ENCODE results near the gene MYO10.
A peak's percentile ranks its signal among the peaks of the same experiment; 100 is the strongest.

MYO10 gene

DNA sequence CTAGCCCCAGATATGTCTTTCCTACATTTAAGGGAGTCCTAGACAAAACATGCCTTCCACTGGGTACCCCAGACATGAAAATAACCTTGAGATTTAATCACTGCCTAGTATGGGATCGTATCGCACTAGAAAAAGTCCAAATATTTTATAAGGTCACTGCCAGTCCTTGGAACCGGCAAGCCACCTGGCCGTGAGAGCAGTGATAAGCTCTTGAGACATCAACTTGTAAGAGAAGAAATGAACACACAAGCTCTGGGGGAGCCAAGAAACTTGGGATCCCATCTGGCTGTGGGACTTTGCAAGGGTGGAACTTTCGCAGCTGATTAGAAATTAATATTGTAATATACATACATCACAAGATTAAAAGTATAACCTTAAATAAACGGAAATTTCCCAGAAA, 21.5 kb downstream of the MYO10 start:
- no peak for DNase-seq

DNA sequence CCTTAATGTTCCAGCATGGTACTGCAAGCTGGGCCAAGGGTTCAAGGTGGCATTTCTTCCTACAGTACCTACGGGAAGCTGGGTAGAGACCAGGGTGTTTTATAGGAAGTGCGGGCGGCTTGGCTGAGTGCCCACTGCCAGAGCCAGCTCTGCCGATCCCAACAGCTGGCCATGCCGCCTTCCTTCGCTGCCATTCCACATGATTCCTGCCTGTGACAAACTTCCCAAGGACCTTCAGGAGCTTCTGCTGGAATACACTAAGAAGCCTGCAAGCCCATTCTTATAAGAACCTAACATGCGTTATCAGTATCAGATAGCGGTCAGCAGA, 22.0 kb downstream of the MYO10 start:
- no peak for DNase-seq

DNA sequence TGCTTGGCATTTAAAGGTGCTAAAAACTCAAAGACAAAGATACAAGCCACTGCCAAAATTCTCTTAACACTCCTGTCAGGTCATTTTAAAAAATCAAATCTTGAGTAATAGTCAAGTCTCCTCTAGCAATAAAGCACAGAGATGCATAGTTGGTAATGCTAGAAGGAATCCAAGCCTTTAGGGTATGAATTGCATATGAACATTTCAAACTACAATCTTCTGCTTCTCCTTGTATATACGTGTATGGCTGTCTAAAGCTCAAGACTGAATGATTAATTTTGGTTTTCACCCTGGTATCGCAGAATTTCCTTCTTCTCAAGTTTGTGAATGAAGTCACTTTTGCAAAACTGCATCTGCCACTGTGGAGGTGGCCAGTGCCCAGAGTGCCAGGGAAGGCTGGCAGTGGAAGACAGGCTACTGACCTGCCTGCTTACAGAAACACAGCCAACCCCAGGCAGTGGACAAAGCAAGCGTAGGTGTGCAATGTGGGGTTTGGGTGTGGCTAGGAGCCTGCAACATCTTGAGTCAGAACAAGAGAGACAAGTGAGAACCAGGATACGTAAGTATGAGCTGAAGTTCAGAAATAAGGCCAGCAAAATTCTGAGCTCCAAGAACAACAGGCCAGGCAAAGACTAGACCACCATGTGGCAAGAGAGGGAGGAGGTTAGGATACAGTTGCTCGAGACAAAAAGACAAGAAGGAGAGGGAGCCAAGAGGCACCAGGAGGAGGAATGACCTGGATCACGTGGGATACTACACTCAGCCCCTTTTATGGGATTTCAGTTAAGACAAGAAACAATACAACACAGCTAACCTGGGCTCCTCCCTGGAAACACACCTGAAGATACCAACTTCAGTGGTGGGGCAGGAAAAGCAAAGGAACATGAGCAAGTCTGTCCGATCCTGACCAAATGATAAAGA, 22.6 kb downstream of the MYO10 start:
- DNase-seq = no peak

DNA sequence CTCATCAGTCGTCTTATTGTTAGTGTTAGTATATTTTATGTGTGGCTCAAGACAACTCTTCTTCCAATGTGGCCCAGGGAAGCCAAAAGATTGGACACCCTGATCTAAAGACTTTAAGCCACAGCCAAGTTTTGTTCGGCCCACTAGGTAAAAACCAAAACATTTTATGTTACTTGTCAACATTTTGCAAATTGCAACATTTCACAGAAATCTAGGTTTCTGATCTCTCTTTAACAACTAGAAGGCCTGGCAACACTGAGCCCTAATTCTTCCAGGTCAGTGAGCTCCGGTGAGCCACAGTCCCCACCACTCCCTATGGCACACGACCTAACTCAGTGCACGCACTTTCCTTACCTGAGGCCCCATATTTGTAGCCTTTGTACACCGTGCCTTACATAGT, 24.0 kb downstream of the MYO10 start:
- no peak for DNase-seq

DNA sequence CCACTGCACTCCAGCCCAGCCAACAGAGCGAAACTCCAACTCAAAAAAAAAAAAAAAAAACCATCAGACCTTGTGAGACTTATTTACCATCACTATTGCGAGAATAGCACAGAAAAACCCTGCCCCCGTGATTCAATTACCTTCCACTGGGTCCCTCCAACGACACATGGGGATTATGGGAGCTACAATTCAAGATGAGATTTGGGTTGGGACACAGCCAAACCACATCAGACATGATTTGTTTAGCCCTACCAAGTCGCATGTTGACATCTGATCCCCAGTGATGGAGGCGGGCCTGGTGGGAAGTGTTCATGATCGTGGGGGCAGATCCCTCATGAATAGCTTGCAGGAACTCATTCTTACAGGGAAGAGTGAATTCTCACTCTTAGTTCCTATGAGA, 26.6 kb downstream of the MYO10 start:
- DNase-seq = peak in 1 of 2 experiments; percentile 7

DNA sequence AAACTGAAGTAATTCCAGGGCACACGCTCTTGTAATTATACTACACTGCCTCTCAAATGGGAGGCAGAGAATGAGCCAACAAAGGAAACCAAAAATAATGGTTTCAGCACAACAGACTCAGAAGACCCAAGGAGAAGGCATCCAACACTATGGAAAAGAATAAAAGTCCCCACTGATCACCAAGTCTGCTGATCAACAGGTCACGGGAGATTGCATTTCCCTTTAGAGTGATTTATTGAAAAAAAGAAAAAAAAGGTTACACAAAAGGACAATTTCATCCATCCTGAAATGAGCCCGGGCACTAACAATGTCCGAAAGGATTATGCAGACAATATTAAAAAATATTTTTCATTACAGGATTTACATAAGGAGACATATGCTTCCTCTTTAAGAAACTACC, 28.8 kb downstream of the MYO10 start:
- DNase-seq = no peak

DNA sequence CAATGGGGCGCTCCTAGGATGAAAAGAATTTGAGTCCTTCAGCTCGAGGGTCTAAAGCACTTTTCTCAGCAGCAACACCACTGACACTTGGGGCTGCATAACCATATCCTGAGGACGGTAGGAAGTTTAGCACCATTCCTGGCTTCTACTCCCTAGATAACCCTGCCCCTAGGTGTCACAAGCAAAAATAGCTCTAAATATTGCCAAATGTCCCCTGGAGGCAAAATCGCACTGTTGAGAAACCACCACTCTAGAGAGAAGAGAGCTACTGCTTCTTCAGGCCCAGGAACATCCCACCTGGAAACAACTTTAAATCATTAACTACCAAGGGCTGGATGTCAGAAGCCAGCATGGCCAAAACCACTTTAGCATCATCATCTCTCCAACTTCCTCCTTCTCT, 29.8 kb downstream of the MYO10 start:
- no peak for DNase-seq

DNA sequence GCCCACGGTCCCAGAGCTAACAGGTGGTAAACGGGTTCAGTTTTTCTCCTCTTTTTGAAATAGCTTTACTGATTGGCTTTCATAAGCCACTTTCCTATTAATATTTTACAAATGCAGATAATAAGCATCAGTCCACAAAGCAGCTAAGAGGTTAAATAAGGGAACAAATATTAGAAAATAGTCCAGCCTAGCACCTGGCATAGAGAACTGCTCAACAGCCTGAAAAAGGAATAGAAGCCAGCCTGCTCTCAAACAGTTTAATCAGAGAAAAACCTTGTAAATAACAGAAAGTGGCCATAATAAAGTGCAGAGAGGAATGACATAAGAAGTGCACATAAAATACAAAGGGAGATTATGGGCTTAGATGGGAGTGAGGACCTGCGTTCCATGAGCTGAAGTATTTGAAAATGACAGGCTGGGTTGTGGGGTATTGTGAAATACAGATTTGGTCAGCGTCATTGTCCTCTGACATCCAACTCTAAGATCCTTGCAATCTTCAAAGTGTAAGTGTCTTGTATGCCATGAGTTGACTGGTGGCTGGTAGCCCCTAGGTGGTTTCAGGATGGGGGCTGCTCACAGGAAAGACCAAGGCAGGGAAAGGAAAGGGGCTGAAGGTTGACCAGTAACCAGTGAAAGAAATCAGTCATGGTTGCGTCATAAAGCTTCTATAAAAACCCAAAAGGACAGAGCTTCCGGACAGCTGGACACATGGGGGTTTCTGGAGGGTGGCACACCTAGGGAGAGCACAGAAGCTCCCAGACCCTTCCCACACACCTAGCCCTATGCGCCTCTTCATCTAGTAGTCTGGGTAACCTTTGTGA, 32.4 kb downstream of the MYO10 start:
- DNase-seq = no peak

DNA sequence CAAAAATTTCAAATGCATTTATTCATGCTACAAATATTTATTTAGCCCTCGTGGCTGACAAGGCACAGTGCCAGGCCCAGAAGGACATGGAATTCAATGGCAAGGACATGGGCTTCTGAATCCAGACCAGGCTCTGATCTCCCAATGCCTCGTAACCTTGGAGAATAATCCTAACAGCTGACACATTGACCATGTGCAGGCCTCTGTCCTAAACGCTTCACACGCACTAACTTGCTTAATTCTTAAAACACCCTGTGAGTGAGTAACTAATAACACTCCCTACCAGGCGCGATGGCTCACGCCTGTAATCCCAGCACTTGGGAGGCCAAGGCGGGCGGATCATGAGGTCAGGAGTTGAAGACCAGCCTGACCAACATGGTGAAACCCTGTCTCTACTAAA, 33.2 kb downstream of the MYO10 start:
- DNase-seq = no peak

DNA sequence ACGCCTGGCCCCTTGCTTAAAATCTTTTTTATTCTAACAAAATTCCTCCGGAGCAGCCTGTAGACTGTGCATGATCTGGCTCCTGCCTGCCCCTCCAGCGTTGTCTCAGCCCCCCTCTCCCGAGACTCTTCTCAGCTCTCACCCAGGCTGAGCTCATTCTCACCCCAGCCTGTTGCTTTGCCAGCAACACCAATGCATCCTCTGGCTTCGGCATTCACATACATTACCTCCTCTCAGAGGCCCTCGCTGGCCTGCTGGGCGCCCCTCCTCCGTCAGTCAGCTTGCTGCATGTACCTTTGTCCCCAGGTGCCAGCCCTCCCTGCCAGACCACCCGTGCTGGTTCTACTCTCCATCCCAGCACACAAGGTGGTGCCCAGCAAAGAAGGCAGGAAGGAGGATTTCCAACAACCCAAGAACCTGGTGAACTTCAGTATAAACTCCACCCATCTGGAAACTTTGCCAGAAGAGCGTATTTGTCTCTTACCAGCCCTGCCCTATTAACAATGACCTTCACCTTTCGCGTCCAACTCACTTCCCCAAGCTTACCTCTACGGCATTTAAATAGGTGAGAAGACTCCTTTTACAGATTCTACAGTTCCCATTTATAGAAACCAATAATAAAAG, 35.0 kb downstream of the MYO10 start:
- DNase-seq = no peak

DNA sequence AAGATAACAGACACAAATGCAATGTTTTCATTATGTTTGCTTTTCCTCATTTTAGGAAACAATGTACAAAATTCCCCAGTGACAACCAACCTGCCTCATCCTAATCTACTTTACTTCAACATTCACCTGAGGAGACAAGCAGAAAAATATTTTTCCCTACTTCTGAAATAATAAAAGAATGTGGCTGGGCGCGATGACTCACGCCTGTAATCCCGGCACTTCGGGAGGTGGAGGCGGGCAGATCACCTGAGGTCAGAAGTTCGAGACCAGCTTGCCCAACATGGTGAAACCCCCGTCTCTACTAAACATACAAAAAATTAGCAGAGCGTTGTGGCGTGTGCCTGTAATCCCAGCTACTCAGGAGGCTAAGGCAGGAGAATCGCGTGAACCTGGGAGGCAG, 36.9 kb downstream of the MYO10 start:
- DNase-seq = no peak

DNA sequence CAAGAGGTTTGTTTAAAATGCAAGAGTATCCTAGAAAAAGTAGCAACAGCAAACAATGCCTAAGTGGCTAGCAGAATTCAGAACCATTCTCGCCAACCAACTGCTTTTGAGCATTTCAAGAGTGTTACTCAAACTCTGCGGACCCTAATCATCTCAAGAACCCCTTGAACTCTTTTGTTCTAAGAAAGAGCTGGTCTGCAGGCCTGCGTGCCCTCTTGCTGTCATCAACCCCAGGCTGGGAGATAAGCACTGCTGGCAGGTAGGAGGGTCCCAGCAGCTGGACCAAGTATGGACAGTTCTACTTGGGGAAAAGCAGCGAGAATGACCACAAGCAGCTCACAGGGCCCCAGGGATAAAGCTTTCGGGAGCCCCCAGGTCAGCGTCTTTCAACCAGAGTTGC, 38.3 kb downstream of the MYO10 start:
- DNase-seq = no peak

DNA sequence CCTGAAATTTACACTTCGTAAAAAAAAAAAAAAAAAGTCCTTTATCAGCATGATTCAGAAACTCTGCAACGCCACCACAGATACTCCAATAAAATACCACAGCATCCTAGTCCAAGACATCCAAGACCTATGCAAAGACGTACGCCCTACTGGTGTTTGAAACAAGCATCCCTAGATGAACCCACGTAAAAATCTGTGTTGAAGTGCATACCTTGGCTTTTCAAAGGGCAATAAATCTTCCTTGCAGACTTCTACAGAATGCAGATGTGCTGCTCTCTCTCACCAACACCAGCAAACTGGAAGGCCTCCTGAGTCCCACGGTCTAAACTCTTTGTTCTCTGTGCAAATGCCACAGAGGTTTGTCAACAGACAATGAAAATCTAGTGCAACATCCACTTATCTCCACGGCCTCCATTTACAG, 38.8 kb downstream of the MYO10 start:
- DNase-seq = no peak

DNA sequence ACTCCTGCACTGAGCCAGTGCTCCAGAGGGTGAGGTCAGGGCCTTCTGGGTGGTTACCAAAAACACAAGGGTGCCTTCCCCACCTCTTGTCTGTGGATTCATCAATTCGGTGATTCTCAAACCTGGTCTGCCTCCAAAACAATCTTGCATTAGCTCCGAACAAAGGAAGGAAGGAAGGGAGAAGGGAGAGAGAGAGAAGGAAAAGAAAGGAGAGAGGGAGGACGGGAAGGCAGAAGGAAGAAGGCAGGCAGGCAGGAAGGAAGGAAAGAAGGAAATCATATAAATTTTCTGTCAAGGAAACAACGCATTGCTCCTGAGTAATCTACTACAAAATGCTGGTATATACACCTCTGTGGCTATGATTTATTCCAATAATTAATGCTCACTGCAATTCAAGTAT, 39.3 kb downstream of the MYO10 start:
- DNase-seq = no peak

DNA sequence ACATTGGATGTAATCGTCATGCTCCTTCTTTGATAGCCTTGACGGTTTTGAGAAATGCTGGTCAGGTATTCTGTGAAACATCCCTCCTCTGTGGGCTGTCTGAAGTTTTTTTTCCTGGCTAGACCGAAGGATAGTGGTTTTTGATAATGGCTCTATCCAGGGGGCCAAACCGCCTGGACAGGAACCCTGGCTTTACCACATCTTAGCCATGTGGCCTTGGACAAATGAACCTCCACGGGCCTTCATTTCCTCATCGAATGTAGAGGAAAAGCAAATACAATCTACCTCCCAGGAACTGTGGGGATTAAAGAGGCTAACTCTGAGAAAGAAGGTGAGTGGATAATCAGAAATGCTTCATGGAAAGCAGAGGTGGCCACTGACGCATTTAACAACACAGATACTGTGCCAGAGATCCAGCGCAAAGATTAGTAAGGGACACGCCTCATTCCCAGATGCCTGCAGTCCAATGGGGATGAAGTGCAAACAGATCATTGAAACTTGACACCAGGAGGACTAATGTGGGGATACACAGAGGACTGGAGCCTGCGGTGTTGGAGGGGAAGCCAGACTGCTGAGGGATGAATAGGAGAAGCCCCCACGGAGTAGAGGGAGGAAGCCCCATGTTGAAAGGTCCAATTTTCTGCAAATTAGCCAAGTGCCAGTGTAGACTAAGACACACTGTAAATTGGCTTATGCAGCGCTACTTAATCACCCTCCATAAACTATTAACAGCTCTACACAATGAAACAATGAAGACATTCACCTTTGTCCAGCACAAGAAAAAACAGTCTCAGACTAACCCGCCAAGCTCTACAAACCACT, 41.6 kb downstream of the MYO10 start:
- peak; percentile 65 to 73 for DNase-seq

DNA sequence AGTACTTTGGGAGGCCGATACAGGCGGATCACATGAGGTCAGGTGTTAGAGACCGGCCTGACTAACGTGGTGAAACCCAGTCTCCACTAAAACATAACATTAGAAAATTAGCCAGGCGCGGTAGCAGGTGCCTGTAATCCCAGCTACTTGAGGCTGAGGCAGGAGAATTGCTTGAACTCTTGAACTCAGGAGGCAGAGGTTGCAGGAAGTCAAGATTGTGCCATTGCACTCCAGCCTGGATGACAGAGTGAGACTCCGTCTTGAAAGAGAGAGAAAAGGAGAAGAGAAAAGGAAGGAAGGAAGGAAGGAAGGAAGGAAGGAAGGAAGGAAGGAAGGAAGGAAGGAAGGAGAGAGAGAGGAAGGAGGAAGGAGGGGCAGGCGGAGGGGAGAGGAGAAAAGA, 45.1 kb downstream of the MYO10 start:
- DNase-seq = no peak

DNA sequence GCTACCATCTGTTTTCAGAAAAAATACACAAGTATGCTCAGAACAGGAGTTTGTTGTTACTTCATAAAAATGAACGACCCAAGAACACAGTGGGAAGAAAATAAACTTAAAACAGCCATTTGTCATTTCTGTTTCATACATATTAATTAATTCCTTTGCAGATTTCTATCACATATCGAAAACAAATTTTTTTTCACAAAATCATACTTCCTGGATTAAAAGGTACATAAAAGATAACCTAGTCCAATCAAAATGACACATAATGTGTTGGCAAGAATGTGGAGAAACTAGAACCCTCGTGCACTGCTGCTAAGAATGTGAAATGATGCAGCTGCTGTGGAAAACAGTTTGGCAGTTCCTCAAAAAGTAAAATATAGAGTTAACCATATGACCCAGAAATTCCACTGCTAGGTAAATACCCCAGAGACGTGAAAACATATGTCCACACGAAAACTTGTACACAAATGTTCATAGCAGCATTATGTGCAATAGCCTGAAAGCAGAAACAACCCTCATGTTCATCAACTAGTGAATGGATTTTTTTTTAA, 46.0 kb downstream of the MYO10 start:
- DNase-seq = no peak

DNA sequence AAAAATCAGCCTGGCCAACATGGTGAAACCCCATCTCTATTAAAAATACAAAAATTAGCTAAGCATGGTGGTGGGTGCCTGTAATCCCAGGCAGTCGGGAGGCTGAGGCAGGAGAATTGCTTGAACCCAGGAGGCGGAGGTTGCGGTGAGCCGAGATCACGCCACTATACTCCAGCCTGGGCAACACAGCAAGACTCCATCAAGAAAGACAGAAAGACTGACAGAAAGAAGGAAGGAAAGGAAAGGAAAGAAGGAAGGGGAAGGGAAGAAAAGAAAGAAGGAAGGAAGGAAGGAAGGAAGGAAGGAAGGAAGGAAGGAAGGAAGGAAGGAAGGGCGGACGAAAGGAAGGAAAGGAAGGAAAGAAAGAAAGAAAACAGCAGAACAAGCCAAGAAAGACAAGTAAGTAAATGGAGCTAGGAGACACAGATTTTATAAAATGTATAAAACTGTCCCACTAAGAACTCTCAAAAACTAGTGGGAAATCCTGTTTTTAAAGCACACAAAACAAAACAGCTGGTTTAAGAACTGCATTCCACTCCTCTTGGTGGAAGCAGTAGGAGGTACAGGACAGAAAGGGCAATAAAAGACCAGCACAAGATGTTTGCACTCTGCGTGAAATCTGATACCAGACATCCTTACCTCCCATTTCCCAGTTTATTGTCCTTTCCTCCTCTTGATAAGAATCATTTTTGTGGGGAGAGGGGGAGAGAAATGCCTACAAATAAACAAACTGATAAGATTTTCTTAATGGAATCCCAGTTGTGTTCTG, 46.7 kb downstream of the MYO10 start:
- no peak for DNase-seq

DNA sequence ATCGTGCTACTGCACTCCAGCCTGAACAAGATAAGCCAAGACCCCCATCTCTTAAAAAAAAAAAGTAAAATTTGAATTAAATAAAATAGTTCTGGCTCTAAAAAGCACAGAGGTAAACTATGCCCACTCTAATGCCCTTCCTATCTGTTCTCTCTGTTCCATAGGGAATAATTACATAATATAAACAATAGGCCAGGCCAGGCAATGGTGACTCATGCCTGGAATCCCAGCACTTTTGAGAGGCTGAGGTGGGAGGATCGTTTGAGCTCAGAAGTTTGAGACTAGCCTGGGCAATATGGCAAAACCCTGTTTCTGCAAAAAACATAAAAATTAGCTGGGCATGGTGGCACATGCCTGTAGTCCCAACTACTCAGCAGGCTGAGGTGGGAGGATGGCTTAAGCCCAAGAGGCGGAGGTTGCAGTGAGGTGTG, 47.4 kb downstream of the MYO10 start:
- no peak for DNase-seq

DNA sequence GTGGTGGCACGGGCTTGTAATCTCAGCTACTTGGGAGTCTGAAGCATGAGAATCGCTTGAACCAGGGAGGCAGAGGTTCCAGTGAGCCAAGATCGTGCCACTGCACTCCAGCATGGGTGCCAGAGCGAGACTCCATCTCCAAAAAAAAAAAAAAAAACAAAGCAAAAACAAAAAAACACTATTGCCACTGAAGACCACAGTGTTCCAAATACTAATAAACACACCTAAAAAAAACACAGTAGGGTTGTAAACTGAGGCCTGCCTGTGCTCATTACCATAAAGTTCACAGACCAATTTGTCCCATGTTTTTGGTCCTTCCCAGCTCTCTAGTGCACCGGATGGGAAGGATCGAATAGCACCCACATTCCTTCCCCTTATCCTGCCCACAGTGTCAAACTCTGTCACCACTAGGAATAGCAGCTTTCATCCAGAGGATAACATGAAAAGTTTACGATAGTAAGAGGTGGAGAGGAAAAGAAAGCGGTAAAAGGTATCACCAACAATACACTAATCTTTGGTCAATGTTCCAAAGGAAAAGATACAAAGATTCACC, 49.2 kb downstream of the MYO10 start:
- no peak for DNase-seq

DNA sequence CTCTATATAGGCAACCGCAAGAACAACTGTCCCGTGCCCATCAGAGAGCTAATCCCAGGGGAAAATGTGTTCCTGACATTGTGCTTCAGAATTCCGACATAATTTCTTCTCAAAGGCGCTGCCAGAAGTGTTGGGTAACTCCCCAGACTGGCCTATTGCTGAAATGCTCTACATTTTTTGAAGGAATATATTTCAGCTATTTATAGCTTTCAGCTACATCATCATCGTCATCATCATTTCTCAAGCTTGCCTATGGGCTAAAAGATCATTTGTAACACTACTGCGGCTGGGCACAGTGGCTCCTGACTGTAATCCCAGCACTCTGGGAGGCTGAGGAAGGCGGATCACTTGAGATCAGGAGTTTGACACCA, 49.7 kb downstream of the MYO10 start:
- no peak for DNase-seq

Measured in SHP77 (cell line).